HG03103 (cell line): ENCODE results near the gene COL4A3.
"Not testable (repeated sequence)": the region's sequence is repeated elsewhere in the genome, so short reads cannot be mapped to it uniquely, and the experiment has no call there.

Experiments used
- ATAC-seq: cut with Tn5 transposase; IDR thresholded peaks from one replicate; pipeline ENCODE4 v1.9.1; 2021; ENCODE audit warnings: low read depth; ENCODE audit not compliant: unreplicated experiment

The COL4A3 gene

GRCh38 chr2:227205701-227206100 is 41.3 kb downstream of the COL4A3 start:
- no peak for ATAC-seq

DNA sequence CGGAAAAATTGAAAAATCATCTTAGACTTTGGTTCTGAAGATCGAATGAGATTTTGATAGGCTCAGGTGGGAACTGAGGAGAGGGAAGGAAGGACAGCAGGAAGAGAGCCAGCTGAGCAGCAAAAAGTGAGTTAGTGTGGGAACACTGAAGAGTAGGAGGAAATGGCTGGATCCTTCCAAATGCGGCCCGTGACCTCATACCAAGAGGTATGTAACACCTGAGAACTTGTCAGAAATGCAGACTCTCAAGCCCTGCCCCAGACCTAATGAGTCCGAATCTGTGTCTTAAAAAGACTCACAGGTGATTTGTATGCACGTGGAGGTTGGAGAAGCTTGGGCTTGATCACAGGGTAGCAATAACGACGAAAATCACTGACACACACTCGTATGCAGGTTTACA is 42.0 kb downstream of the COL4A3 start:
- no peak for ATAC-seq

GRCh38 chr2:227207573-227207972 is 43.1 kb downstream of the COL4A3 start:
- ATAC-seq, result no peak

GRCh38 chr2:227214622-227215041 is 50.2 kb downstream of the COL4A3 start:
- ATAC-seq, result no peak

- no peak for ATAC-seq
These were observed 55.1 kb downstream of the COL4A3 start for GRCh38 chr2:227219312-227220105.

GRCh38 chr2:227221120-227221519 is 56.7 kb downstream of the COL4A3 start:
- ATAC-seq, result no peak

DNA sequence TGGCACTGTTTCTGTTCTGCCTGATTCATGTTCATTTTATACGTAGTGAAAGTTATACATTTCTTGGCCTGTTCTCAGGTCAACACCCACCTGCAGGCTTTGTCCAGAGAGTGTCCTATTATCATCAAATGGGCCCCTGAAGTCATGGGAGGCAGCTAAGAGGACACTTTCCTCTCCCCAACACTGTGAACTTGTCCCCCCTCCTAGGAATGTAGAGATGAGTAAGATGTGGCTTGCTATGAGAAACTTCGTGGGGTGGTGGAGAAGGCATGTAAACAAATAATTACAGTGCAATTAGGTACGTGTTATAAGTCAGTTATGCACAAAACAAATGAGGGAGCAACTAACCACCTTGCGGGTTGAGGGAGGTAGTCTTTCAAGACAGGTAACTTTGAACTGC is 57.9 kb downstream of the COL4A3 start:
- ATAC-seq, result no peak

- ATAC-seq, result not testable (repeated sequence)
These were observed 61.2 kb downstream of the COL4A3 start for GRCh38 chr2:227225641-227226040.

GRCh38 chr2:227228061-227228667 is 63.7 kb downstream of the COL4A3 start:
- no peak for ATAC-seq

DNA sequence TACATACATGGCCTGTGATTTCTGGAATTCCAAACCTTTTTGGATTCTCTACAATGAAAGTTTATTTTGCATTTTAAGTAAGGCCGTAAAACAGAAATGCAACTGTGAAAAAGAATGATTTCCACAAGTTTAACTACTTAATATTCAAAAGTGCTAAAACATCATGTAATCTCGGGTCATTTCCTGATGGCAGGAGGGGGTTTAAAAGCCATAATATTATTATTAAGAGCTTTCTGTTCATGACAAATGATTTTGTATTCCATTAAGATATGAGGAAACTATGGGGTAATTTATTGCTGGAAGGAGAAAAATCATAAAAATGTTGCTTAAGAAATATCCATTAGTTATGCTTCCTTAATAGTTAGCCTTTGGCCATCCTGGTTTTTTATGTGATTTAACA is 65.7 kb downstream of the COL4A3 start:
- ATAC-seq, result no peak

DNA sequence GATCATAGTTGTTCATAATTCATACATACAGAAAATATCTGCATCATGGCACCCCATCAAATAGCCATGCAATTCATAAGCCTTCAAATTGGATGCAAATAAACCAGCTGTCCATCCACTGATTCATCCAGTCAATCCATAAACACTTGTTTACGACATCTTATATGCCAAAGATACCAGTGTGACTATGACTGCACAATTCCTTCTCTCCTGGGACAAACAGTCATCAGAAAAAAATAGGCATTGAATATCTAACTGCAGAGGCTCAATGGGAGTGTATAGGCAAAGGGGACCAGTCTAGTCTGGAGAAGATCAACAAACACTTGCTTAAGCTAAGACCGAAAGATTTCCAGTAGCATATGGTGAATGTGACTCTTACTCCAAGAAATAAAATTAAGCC is 70.0 kb downstream of the COL4A3 start:
- ATAC-seq, result no peak

GRCh38 chr2:227237786-227238185 is 73.4 kb downstream of the COL4A3 start:
- no peak for ATAC-seq

- peak; percentile 69 for ATAC-seq
These were observed 74.1 kb downstream of the COL4A3 start for GRCh38 chr2:227238238-227239237.

- ATAC-seq, result no peak
These were observed 76.6 kb downstream of the COL4A3 start for GRCh38 chr2:227241005-227241404.

DNA sequence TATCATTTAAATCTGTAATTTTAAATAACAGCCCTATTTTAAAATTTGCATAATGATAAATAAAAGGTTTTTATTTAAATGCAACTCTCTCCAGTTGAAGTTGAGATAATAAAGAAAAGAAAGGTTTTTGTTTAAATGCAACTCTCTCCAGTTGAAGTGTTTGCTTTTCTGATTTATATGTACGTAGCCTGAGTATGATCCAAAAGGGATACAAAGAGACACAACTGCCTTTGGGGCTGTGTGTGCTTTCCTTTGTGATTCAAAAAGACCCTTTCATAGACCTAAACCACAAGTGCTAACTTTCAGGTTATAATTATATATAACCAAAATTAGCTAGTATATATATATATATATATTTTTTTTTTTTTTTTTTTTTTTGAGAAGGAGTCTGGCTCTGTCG is 84.5 kb downstream of the COL4A3 start:
- no peak for ATAC-seq

DNA sequence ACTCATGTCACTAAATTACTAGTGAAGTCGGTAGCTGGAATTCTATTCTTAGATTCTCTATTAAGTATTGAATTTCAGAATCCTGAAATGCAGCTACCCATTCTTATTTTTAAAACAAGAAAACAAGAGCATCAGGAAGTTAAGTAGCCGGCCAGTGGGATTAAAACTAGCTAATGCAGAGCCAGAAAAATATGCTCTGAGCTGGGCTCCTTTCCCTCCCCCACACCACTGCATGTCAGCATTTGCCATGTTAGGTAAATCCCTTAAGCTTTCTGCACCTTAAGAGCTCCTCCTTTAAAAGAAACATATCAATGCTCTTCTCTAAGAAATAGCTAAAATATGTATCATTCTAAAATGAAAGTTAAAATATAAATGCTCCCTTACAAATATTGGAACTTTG is 88.4 kb downstream of the COL4A3 start:
- no peak for ATAC-seq

GRCh38 chr2:227256605-227257004 is 92.2 kb downstream of the COL4A3 start:
- ATAC-seq, result no peak

GRCh38 chr2:227257820-227258219 is 93.4 kb downstream of the COL4A3 start:
- ATAC-seq, result no peak

DNA sequence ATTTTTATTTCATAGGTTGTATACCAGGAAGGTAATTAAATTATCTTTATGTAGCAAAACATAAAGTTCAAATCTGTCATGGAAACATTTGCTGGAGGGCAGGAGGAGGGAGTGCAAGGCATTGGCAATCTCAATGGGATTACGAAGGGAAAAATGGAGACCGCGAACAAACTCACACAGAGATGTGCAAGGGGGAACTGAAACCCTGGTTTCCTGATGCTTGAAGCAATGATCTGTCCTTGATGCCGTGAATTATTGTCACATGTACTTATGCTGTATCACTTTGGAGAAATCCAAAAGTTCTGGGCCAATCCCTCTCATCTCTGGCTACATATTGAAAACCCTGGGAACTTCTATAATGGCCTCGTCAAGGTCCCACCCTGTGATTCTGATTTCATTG is 95.6 kb downstream of the COL4A3 start:
- no peak for ATAC-seq

DNA sequence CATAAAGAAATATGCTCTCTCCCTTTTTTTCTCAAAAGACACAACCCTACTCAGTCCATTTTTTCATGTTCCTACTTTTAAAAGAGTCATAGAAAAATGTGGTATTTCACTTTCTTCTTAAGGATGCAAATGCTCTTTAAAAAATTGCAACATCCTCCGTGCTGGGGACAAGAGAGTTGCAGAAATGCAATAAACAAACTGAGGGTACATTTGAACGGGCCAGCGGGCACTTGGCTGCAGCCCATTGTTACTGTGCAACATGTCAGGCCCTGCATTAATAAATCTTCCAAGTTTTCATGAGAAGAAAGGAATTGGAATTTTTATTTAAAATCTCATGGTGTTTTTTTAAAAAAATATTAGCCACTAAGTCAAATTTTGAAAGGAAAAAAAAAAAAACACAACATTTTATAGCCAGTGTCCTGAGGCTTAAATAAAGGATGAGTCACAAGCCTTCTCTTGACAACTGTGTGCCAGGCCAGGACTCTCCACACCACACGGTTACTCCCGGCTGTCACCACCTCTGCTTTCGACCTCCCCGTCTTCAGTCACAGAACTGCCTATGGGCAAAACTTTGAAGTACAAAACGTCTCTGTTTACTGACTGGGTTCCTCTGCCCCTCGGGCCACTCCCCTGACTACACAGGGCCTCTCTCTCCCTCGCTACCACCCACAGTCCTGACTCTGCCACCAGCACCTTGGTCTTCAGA is 103.1 kb downstream of the COL4A3 start:
- ATAC-seq, result no peak
